Measurements from ENCODE around the gene UCHL1.

DNA sequence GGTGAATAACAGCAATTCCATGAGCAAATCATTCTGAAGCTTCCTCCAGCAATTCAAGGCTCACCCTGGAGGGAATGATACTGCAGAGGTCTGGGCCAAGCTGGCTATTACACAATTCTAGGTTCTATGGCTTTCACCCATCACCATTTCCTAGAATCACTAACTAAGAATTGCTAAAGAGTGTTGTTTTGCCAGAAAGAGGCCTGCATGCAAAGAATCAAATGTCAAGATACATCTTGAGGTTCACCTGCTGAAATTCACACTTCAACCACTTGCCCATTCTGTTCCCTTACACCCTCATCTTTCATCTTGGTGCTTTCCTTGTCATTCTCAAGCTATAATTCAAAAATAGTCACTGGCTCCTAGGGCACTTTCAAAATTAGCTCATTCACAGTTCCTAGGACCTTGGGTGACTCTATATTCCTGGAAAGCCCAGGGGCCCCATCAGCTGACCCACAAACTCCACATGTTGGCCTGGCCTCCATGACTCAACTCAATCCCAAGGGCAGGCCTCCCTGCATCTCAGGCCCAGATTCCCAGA lies 49.4 kb upstream of the UCHL1 start:
- no peak for TF ChIP-seq EZH2phosphoT487 (IDR thresholded peaks at IDR 0.05; ENCODE audit: low read depth)
- TF ChIP-seq, protein P1, sequence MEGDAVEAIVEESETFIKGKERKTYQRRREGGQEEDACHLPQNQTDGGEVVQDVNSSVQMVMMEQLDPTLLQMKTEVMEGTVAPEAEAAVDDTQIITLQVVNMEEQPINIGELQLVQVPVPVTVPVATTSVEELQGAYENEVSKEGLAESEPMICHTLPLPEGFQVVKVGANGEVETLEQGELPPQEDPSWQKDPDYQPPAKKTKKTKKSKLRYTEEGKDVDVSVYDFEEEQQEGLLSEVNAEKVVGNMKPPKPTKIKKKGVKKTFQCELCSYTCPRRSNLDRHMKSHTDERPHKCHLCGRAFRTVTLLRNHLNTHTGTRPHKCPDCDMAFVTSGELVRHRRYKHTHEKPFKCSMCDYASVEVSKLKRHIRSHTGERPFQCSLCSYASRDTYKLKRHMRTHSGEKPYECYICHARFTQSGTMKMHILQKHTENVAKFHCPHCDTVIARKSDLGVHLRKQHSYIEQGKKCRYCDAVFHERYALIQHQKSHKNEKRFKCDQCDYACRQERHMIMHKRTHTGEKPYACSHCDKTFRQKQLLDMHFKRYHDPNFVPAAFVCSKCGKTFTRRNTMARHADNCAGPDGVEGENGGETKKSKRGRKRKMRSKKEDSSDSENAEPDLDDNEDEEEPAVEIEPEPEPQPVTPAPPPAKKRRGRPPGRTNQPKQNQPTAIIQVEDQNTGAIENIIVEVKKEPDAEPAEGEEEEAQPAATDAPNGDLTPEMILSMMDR (IDR thresholded peaks at IDR 0.05; ENCODE audit: low read depth, low read length), result no peak
